Common myeloid progenitor, CD34-positive (primary cell): ENCODE data around the gene DENND10. TPM values are rescaled to one million over a fixed set of nuclear protein-coding genes. Genes with fewer than 3 reads are reported as not detected.
A peak's percentile ranks its signal among the peaks of the same experiment; 100 is the strongest.

Experiments
- CTCF ChIA-PET: fragments of 350-600 bp; sonication (Branson Sonifier 250); formaldehyde crosslinking; loops from one replicate; lab custom pipeline; 2021; ENCODE audit warnings: antibody characterized with exemption; lab: Charles Lee
- POLR2A ChIA-PET: fragments of 350-600 bp; sonication (Branson Sonifier 250); formaldehyde crosslinking; loops from one replicate; lab custom pipeline; 2021; ENCODE audit warnings: antibody characterized with exemption; lab: Charles Lee
- DNase-seq, 3 donors: peaks; one replicate each; pipeline versions ENCODE4 v3.0.0 to v3.0.0-alpha.2; 2013
- H3K27ac ChIP-seq, 2 experiments: 1 replicate in 1 of 2; 2 replicates in 1 of 2; pipeline ENCODE4 v1.7.0; 2013; ENCODE audit warnings: inconsistent platforms in 2 of 2, low read length in 2 of 2, mild to moderate bottlenecking in 2 of 2, low read depth in 1 of 2, moderate library complexity in 1 of 2; ENCODE audit not compliant: severe bottlenecking in 2 of 2, insufficient read depth in 1 of 2, poor library complexity in 1 of 2
- H3K27me3 ChIP-seq, 5 experiments: replicated peaks in 2 of 5; 1 replicate in 3 of 5; 2 replicates in 2 of 5; pipeline versions ENCODE4 v1.6.1 to v1.7.0; 2013; ENCODE audit warnings: low read length in 4 of 5, mild to moderate bottlenecking in 2 of 5, moderate library complexity in 2 of 5, inconsistent platforms in 1 of 5; ENCODE audit not compliant: insufficient read depth in 5 of 5, control insufficient read depth in 4 of 5
- H3K36me3 ChIP-seq, 4 experiments: 1 replicate in 2 of 4; 2 replicates in 2 of 4; pipeline versions ENCODE4 v1.6.1 to v1.7.0; 2013; ENCODE audit warnings: low read length in 3 of 4, control low read depth in 1 of 4, mild to moderate bottlenecking in 1 of 4; ENCODE audit not compliant: control insufficient read depth in 4 of 4, insufficient read depth in 4 of 4
- H3K4me1 ChIP-seq, 4 experiments: 1 replicate in 3 of 4; 2 replicates in 1 of 4; pipeline versions ENCODE4 v1.6.1 to v1.7.1; 2013; ENCODE audit warnings: low read length in 3 of 4, mild to moderate bottlenecking in 3 of 4, control low read depth in 1 of 4, inconsistent platforms in 1 of 4, moderate library complexity in 1 of 4; ENCODE audit not compliant: control insufficient read depth in 4 of 4, insufficient read depth in 4 of 4; ENCODE audit errors: control extremely low read depth in 1 of 4
- H3K4me3 ChIP-seq, 7 experiments: 1 replicate in 4 of 7; 2 replicates in 3 of 7; pipeline versions ENCODE4 v1.5.1 to v1.7.0; 2013; ENCODE audit warnings: mild to moderate bottlenecking in 7 of 7, low read length in 6 of 7, moderate library complexity in 6 of 7, inconsistent platforms in 2 of 7, low read depth in 2 of 7, control low read depth in 1 of 7; ENCODE audit not compliant: insufficient read depth in 4 of 7, control insufficient read depth in 1 of 7; ENCODE audit errors: extremely low read depth in 1 of 7
- H3K9me3 ChIP-seq, 5 experiments: 1 replicate in 4 of 5; 2 replicates in 1 of 5; pipeline versions ENCODE4 v1.6.1 to v1.7.1; 2013; ENCODE audit warnings: low read length in 4 of 5, mild to moderate bottlenecking in 2 of 5, inconsistent platforms in 1 of 5, low read depth in 1 of 5, moderate library complexity in 1 of 5; ENCODE audit not compliant: control insufficient read depth in 4 of 5, insufficient read depth in 2 of 5; ENCODE audit errors: control extremely low read depth in 1 of 5
- WGBS: methylation state at CpG from one replicate; pipeline ENCODE4 v1.1.5; 2013; ENCODE audit not compliant: insufficient coverage; 5-methylcytosine and 5-hydroxymethylcytosine counted together
- polyA plus RNA-seq: library from polyadenylated mRNA; unstranded; fragments of 120-200 nt; gene quantifications from one replicate; pipeline ENCODE4 v1.2.1, GENCODE V29; 2013

The DENND10 gene, protein sequence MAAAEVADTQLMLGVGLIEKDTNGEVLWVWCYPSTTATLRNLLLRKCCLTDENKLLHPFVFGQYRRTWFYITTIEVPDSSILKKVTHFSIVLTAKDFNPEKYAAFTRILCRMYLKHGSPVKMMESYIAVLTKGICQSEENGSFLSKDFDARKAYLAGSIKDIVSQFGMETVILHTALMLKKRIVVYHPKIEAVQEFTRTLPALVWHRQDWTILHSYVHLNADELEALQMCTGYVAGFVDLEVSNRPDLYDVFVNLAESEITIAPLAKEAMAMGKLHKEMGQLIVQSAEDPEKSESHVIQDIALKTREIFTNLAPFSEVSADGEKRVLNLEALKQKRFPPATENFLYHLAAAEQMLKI
- 43.7 TPM for polyA plus RNA-seq

DNA sequence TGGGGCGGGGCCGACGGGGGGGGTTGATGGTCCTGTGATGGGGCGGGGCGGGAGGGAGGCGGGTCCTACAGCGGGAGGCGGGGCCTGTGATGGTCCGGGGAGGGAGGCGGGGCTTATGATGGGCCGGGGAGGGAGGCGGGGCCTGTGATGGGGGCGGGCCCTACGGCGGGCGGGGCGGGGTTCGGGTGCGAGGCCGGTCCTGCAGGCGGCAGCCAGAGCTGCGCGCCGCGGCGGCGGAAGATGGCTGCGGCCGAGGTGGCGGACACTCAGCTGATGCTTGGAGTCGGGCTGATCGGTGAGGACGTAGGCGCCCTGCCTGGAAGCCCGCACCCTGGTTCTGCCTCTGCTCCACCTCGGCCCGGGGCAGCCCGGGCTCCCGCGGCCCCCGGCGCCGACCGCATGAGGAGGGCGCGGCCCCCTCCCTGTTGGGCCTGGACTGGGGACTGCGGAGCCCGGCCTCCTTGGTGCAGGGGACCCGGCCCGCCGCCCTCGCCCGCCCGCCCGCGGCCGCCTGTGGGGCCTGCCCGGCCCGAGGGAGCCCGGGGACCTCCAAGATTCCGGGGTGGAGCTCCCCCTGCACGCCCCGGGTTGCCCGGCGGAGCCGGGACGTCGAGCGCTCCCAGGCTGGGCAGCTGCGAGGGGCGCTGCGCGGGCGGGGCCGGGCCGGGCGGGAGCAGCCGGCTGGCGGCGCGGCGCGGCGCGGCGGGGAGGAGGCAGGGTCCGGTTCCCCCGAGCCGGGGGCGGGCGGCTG lies at the start of gene DENND10:
DENND10 (plus strand) TSS at position 211 of the 751 bp plus-strand sequence; CDS start at position 241, 30 bp downstream.
- ChIA-PET CTCF (interaction anchor here (0.9 to 1.9 kb wide), 9 partner anchors 9 to 95 kb away, joined by 3 to 5 read pairs (median 4); no protein-coding TSS in a partner anchor), POLR2A (no interaction called here)
- H3K27ac ChIP-seq, result no peak within 1 kb of the TSS
- peak; percentile 73 to 77 (median 75) for DNase-seq
- H3K9me3 ChIP-seq, result no peaks in the 10 kb centered on the region
- peaks cover 0 to 10% (median 2%) of the 10 kb centered on the region in 4 experiments for H3K36me3 ChIP-seq
- peaks cover 4 to 19% (median 11%) of the 10 kb centered on the region in 4 experiments for H3K4me1 ChIP-seq
- no peaks in the 10 kb centered on the region for H3K27me3 ChIP-seq
- under 1% methylated on average over 71 of the region's 91 CpGs for WGBS
- peak within 1 kb of the TSS; percentile 65 to 89 (median 80) for H3K4me3 ChIP-seq

DNA sequence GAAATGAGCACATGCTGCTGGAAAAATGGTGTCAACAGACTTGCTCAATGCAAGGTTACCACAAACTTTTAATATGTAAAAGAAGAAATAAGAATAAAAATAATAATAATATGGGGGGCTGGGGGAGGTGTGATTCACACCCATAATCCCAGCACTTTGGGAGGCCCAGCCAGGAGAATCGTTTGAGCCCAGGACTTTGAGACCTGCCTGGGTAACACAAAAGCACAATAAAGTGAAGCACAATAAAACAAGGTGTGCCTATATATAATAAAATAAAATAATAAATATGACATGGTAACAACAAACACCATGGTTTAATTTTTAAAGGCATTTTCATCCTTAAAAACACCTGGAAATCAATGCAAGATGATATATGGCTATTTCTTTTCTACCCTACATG lies 48.4 kb upstream of the DENND10 start:
- no peak for DNase-seq
- Histone ChIP-seq H3K9me3 (peaks cover 0 to 5% (median 0%) of the 10 kb centered on the region in 5 experiments), H3K36me3 (peaks cover 59 to 99% (median 83%) of the 10 kb centered on the region in 4 experiments), H3K27me3 (no peaks in the 10 kb centered on the region), H3K4me1 (no peaks in the 10 kb centered on the region), H3K4me3 (no peak overlapping the region), H3K27ac (no peak overlapping the region)
- POLR2A ChIA-PET, result no interaction called here
- CTCF ChIA-PET, result no interaction called here
- WGBS, result no CpG with 5 or more reads among the region's 1 CpG

DNA sequence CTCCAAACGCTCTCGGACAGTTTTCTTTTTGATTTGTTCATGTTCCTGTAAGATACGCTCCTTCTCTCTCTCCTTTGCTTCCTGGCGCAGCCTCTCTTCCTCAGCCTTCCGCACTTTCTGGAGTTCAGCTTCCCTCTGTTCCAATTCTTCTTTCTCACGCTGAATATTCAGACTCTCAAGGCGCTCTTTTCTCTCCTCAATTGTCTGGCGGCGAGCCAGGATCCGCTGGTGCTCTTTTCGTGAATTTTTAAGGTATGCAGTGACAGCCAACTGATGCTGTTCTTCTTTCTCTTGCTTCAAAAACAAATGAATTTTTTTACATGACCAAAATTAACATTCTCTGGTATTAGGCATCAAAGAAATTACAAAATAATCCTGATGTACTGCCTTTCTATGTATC lies 45.9 kb upstream of the DENND10 start:
- Histone ChIP-seq H3K27ac (no peak overlapping the region), H3K4me1 (no peaks in the 10 kb centered on the region), H3K4me3 (no peak overlapping the region), H3K36me3 (peaks cover 60 to 97% (median 75%) of the 10 kb centered on the region in 4 experiments), H3K9me3 (peaks cover 0 to 4% (median 0%) of the 10 kb centered on the region in 5 experiments), H3K27me3 (no peaks in the 10 kb centered on the region)
- WGBS, result 97% methylated on average over 10 of the region's 11 CpGs
- ChIA-PET POLR2A (interaction anchor here (0.7 kb wide), 1 partner anchor 11 kb away, joined by 3 read pairs; no protein-coding TSS in a partner anchor), CTCF (interaction anchor here (1.4 kb wide), 1 partner anchor 17 kb away, joined by 3 read pairs; no protein-coding TSS in a partner anchor)
- no peak for DNase-seq

DNA sequence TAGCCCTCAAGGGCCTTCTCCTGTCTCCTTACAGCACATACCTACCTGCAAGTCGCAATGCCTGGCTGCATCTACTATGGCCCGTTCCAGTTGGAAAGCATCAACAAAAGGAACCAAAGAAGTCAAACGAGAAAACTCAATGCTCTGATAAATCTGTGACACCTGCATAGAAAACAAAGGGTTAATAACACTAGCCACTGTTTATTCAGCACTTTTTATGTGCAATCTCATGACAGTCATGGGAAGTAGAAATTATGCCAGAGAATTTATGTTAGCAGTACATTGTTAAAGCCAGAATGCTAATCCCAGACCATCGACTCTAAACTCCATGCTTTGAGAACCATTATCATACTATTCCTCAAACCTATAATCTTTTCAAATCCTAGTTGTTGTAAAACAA lies 44.4 kb upstream of the DENND10 start:
- Histone ChIP-seq H3K36me3 (peaks cover 51 to 96% (median 72%) of the 10 kb centered on the region in 4 experiments), H3K27me3 (no peaks in the 10 kb centered on the region), H3K4me1 (no peaks in the 10 kb centered on the region), H3K4me3 (no peak overlapping the region), H3K27ac (no peak overlapping the region), H3K9me3 (no peaks in the 10 kb centered on the region)
- no peak for DNase-seq
- 100% methylated on average over 2 of the region's 4 CpGs for WGBS
- ChIA-PET CTCF (no interaction called here), POLR2A (no interaction called here)

DNA sequence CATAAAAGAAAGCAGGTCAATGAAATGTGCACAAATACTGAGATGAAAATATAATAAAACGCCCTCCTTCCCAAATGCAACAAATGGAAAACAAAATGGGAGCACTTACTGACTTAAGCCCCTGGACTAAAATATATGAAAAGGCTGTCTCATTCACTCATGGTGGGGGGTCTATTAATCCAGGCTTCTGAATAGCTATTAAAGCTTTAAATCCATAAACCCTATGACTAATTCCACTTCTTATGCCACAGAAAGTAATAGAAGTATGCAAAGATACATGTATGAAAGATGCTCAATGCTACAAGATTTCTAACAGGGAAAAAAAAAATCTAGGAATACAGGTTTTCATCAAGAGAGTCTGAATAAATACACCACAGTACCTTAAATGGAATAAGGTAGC lies 43.8 kb upstream of the DENND10 start:
- peaks cover 52 to 96% (median 72%) of the 10 kb centered on the region in 4 experiments for H3K36me3 ChIP-seq
- POLR2A ChIA-PET, result no interaction called here

DNA sequence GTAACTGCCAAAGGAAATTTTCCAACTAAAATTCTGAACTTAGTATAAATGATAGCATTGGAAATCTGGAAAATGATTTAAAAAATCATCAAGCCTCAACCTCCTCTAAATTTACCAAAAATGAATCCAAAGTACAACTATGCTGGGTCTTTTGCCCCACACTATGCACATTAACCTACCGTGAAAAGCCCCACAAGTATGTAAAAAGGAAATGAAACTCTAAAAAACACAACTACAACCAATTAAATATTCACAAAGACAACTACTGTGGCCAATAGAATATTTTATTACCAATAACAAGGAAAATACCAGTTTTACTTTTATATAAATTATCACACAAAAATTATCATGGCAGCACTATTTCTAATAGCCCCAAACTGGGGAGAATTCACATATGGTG lies 42.6 kb upstream of the DENND10 start:
- ChIA-PET CTCF (no interaction called here), POLR2A (no interaction called here)
- H3K4me1 ChIP-seq, result no peaks in the 10 kb centered on the region
- no peaks in the 10 kb centered on the region for H3K9me3 ChIP-seq
- H3K36me3 ChIP-seq, result peaks cover 50 to 94% (median 71%) of the 10 kb centered on the region in 4 experiments
- DNase-seq, result no peak
- H3K4me3 ChIP-seq, result no peak overlapping the region
- no CpG with 5 or more reads among the region's 1 CpG for WGBS
- H3K27me3 ChIP-seq, result no peaks in the 10 kb centered on the region
- no peak overlapping the region for H3K27ac ChIP-seq

More for the DNA sequence above, 43.8 kb upstream of the DENND10 start:
- CTCF ChIA-PET, result no interaction called here
- Histone ChIP-seq H3K9me3 (no peaks in the 10 kb centered on the region), H3K4me1 (no peaks in the 10 kb centered on the region), H3K27me3 (no peaks in the 10 kb centered on the region), H3K27ac (no peak overlapping the region), H3K4me3 (no peak overlapping the region)
- no peak for DNase-seq
- WGBS, result 83% methylated on average over 1 of the region's 1 CpG
